Epidermal melanocyte (primary cell): ENCODE data around the gene CC2D1B.

ENCODE experiments used
- DNase-seq: peaks from one replicate; pipeline ENCODE4 v3.0.0; 2011; ENCODE audit warnings: low spot score; ENCODE audit not compliant: insufficient read length

The CC2D1B gene

DNA sequence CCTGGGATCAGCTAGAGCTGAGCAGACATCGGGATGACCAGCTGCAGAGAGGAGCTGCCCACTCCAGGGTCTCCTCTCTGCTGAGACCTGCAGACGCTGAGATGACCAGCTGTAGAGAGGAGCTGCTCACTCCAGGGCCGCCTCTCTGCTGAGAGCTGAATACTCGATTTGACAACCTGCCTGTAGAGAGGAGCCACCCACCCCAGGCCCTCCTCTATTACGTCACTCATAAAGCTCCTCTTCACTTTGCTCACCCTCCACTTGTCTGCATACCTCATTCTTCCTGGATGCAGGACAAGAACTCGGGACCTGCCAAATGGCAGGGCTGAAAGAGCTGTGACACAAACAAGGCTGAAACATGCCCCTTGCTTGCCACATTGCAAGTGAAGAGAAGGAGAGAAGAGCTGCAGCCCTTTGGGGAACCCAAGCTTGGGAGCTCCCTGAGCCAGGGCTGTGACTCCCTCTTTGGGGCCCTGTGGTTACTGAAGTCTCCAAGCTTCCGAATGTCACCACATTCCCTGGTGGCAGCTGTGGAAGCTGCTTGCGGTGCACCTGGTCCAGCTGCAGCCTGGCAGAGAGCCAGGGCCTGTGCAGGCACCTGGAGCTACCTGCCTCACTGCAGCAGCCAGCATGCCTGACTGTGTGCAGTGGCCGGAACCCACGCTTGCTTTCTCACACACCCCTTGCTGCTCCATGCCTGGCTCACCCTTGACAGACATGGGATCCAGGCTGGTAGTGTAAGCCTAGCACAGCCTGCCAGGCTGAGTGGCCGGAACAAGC is 59.6 kb downstream of the CC2D1B start:
- no peak for DNase-seq

DNA sequence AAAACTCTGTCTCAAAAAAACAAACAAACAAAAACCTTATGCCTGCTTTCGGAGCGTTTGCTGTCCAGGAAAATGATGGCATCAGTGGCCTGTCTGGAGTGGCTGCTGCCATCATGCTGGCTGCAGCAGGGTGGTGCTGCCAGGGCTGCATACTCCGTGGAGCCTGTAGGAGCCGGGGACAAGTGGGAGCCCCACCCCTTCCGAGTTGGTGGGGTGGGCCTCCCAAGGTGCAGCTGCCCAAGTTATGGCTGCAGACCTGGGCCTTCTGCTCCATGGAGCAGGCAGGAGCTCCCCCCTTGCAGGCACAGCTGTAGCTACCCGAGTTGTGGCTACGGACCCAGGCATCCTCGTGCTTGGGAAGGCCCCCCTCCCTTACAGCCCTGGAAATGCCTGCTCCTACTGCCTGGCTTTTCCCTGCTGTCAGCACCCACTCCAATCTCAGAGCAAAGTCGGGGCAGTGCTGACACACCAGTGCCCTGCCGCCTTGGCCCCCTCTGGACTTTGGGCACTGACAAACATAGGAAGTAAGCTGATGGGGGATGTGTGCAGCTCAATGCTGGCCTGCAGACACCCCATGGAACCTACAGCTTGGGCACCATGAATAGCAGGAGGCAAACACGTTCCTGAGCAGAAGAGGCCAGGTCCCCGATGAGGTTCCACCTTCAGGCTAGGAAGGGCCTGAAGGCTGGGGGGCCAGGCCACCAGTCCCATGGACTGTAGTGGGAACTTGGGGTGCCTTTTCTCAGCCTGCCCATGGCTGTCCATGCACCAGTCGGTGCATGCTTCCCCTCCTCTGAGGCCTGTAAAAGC is 60.4 kb downstream of the CC2D1B start:
- no peak for DNase-seq
